Activated T-helper 17 cell treated with anti-CD3 and anti-CD28 coated beads, Interleukin-2, amount 50 U/mL, for 72 hours (primary cell): ENCODE measurements around the gene TBC1D3B. TPM values are rescaled to one million over a fixed set of nuclear protein-coding genes. Genes with fewer than 3 reads are reported as not detected.
"Not testable (repeated sequence)": the region's sequence is repeated elsewhere in the genome, so short reads cannot be mapped to it uniquely, and the experiment has no call there.

Experiments used
- ATAC-seq: fragments of 150-1000 bp; cut with Tn5 transposase; replicated peaks from 2 replicates; pipeline ENCODE4 v1.10.0; 2021; ENCODE audit warnings: mild to moderate bottlenecking, moderate library complexity
- H3K27ac Mint-ChIP-seq: one replicate; pipeline ENCODE4 v1.8.0; 2022; ENCODE audit warnings: mixed read lengths
- H3K27me3 Mint-ChIP-seq: one replicate; pipeline ENCODE4 v1.8.0; 2022; ENCODE audit warnings: mixed read lengths
- H3K36me3 Mint-ChIP-seq: one replicate; pipeline ENCODE4 v1.8.0; 2022; ENCODE audit warnings: low read depth, mild to moderate bottlenecking, mixed read lengths
- H3K4me1 Mint-ChIP-seq: one replicate; pipeline ENCODE4 v1.8.0; 2022; ENCODE audit warnings: mixed read lengths
- H3K4me3 Mint-ChIP-seq: one replicate; pipeline ENCODE4 v1.8.0; 2022; ENCODE audit warnings: mild to moderate bottlenecking, mixed read lengths
- H3K9me3 Mint-ChIP-seq: one replicate; pipeline ENCODE4 v1.8.0; 2022; ENCODE audit warnings: mixed read lengths
- total RNA-seq, 2 donors: library from RNA; stranded (reverse); gene quantifications; one replicate each; pipeline ENCODE4 v1.2.3, GENCODE V29; 2022

The TBC1D3B gene
- 10 to 100 TPM in 1 of 2 donors, 1 to 10 TPM in 1; 6.1 to 24.0 TPM for total RNA-seq

GRCh38 chr17:36176536-36176935 lies at the start of gene TBC1D3B:
Gene TBC1D3B, minus strand, starts transcription at chr17:36176636. Its CDS starts 1,586 bp downstream, at chr17:36175050.
- not testable (repeated sequence) for ATAC-seq, H3K36me3 Mint-ChIP-seq, H3K9me3 Mint-ChIP-seq, H3K4me1 Mint-ChIP-seq, H3K4me3 Mint-ChIP-seq, H3K27ac Mint-ChIP-seq
- peaks cover 13% of the 10 kb centered on the region for H3K27me3 Mint-ChIP-seq

- peaks cover 14% of the 10 kb centered on the region for H3K27me3 Mint-ChIP-seq
- ATAC-seq, H3K4me1 Mint-ChIP-seq, H3K9me3 Mint-ChIP-seq, H3K27ac Mint-ChIP-seq, H3K36me3 Mint-ChIP-seq, H3K4me3 Mint-ChIP-seq: not testable (repeated sequence)
Observed at GRCh38 chr17:36222967-36223366, 46.5 kb upstream of the TBC1D3B start.

GRCh38 chr17:36221581-36222100 lies 45.2 kb upstream of the TBC1D3B start:
- H3K27ac Mint-ChIP-seq, ATAC-seq, H3K4me1 Mint-ChIP-seq, H3K36me3 Mint-ChIP-seq, H3K9me3 Mint-ChIP-seq, H3K4me3 Mint-ChIP-seq: not testable (repeated sequence)
- peaks cover 20% of the 10 kb centered on the region for H3K27me3 Mint-ChIP-seq

- H3K27ac Mint-ChIP-seq, H3K4me3 Mint-ChIP-seq, H3K36me3 Mint-ChIP-seq, ATAC-seq, H3K9me3 Mint-ChIP-seq, H3K4me1 Mint-ChIP-seq: not testable (repeated sequence)
- H3K27me3 Mint-ChIP-seq = peaks cover 20% of the 10 kb centered on the region
Observed at GRCh38 chr17:36220737-36221580, 44.5 kb upstream of the TBC1D3B start.

- not testable (repeated sequence) for H3K9me3 Mint-ChIP-seq, H3K36me3 Mint-ChIP-seq, H3K4me3 Mint-ChIP-seq, H3K27ac Mint-ChIP-seq, H3K4me1 Mint-ChIP-seq, ATAC-seq
- peaks cover 23% of the 10 kb centered on the region for H3K27me3 Mint-ChIP-seq
Observed at GRCh38 chr17:36219556-36219955, 43.1 kb upstream of the TBC1D3B start.

- H3K4me3 Mint-ChIP-seq, ATAC-seq, H3K4me1 Mint-ChIP-seq, H3K9me3 Mint-ChIP-seq, H3K36me3 Mint-ChIP-seq, H3K27ac Mint-ChIP-seq: not testable (repeated sequence)
- peaks cover 34% of the 10 kb centered on the region for H3K27me3 Mint-ChIP-seq
Observed at GRCh38 chr17:36215406-36216308, 39.2 kb upstream of the TBC1D3B start.

- Mint-ChIP-seq H3K27me3 (peaks cover 36% of the 10 kb centered on the region), H3K4me3 (no peak overlapping the region), H3K4me1 (no peaks in the 10 kb centered on the region), H3K9me3 (peaks cover 7% of the 10 kb centered on the region), H3K36me3 (no peaks in the 10 kb centered on the region), H3K27ac (no peak overlapping the region)
- no peak for ATAC-seq
Observed at GRCh38 chr17:36214918-36215317, 38.5 kb upstream of the TBC1D3B start.

GRCh38 chr17:36213695-36214094 lies 37.3 kb upstream of the TBC1D3B start:
- no peak for ATAC-seq
- H3K27ac Mint-ChIP-seq = no peak overlapping the region
- no peaks in the 10 kb centered on the region for H3K36me3 Mint-ChIP-seq
- H3K9me3 Mint-ChIP-seq = peaks cover 3% of the 10 kb centered on the region
- no peak overlapping the region for H3K4me3 Mint-ChIP-seq
- H3K27me3 Mint-ChIP-seq = peaks cover 34% of the 10 kb centered on the region
- no peaks in the 10 kb centered on the region for H3K4me1 Mint-ChIP-seq

GRCh38 chr17:36212966-36213365 lies 36.5 kb upstream of the TBC1D3B start:
- Mint-ChIP-seq H3K4me1 (no peaks in the 10 kb centered on the region), H3K36me3 (no peaks in the 10 kb centered on the region), H3K4me3 (no peak overlapping the region), H3K9me3 (no peaks in the 10 kb centered on the region), H3K27me3 (peaks cover 30% of the 10 kb centered on the region), H3K27ac (no peak overlapping the region)
- ATAC-seq = no peak

GRCh38 chr17:36212272-36212605 lies 35.8 kb upstream of the TBC1D3B start:
- H3K27me3 Mint-ChIP-seq = peaks cover 29% of the 10 kb centered on the region
- ATAC-seq = no peak
- no peaks in the 10 kb centered on the region for H3K9me3 Mint-ChIP-seq
- H3K27ac Mint-ChIP-seq = no peak overlapping the region
- no peak overlapping the region for H3K4me3 Mint-ChIP-seq
- no peaks in the 10 kb centered on the region for H3K4me1 Mint-ChIP-seq
- H3K36me3 Mint-ChIP-seq = no peaks in the 10 kb centered on the region

- not testable (repeated sequence) for H3K36me3 Mint-ChIP-seq, H3K27ac Mint-ChIP-seq, H3K4me3 Mint-ChIP-seq, ATAC-seq, H3K9me3 Mint-ChIP-seq, H3K4me1 Mint-ChIP-seq
- peaks cover 30% of the 10 kb centered on the region for H3K27me3 Mint-ChIP-seq
Observed at GRCh38 chr17:36211484-36212271, 35.2 kb upstream of the TBC1D3B start.

- not testable (repeated sequence) for H3K4me1 Mint-ChIP-seq, H3K36me3 Mint-ChIP-seq, ATAC-seq, H3K4me3 Mint-ChIP-seq, H3K9me3 Mint-ChIP-seq, H3K27ac Mint-ChIP-seq
- H3K27me3 Mint-ChIP-seq = peaks cover 34% of the 10 kb centered on the region
Observed at GRCh38 chr17:36210439-36211211, 34.2 kb upstream of the TBC1D3B start, which contains the start of gene CCL4L2. Gene CCL4L2, plus strand, starts transcription at chr17:36211063.

- Mint-ChIP-seq H3K4me1 (no peaks in the 10 kb centered on the region), H3K27ac (no peak overlapping the region), H3K4me3 (no peak overlapping the region), H3K27me3 (peaks cover 34% of the 10 kb centered on the region), H3K9me3 (no peaks in the 10 kb centered on the region), H3K36me3 (no peaks in the 10 kb centered on the region)
- no peak for ATAC-seq
Observed at GRCh38 chr17:36209575-36209974, 33.1 kb upstream of the TBC1D3B start.
